ENCODE data around the gene SCN10A.

- TF ChIP-seq EZH2 (IDR thresholded peaks at IDR 0.05; ENCODE audit: insufficient read depth, poor library complexity, severe bottlenecking) (no peak), EZH2phosphoT487 (IDR thresholded peaks at IDR 0.05; ENCODE audit: insufficient read depth, low read depth) (no peak)
Measured at GRCh38 chr3:38684546-38684945, 131.5 kb downstream of the SCN10A start.
